ENCODE results near the gene IRF6. TPM values are rescaled to one million over a fixed set of nuclear protein-coding genes. Genes with fewer than 3 reads are reported as not detected.

The IRF6 gene
- polyA plus RNA-seq, 4 donors, result 0.52 to 22.5 (median 17.6) TPM

DNA sequence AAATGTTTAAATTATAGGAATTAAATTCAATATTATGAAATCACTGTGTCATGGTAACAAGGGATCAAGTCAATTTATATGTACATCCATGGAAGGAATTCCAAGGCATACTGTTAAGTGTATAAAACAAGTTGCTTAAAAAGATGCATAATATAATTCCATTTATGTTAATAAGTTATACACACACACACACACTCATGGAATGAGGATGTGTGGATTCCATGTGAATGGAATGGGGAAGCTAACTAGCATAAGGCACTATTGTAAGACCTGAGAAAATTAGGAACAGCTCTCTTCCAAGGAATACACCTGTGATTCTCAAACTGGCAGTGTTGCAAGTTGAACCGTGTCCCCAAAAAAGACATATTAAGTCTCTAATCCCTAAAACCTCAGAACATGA, 67.7 kb downstream of the IRF6 start:
- no peak for DNase-seq (ENCODE audit: low read depth in 4 of 4, low spot score in 3 of 4)

- no peak for DNase-seq (ENCODE audit: low read depth in 4 of 4, low spot score in 3 of 4)
These were observed 68.8 kb downstream of the IRF6 start for GRCh38 chr1:209737118-209737505.

DNA sequence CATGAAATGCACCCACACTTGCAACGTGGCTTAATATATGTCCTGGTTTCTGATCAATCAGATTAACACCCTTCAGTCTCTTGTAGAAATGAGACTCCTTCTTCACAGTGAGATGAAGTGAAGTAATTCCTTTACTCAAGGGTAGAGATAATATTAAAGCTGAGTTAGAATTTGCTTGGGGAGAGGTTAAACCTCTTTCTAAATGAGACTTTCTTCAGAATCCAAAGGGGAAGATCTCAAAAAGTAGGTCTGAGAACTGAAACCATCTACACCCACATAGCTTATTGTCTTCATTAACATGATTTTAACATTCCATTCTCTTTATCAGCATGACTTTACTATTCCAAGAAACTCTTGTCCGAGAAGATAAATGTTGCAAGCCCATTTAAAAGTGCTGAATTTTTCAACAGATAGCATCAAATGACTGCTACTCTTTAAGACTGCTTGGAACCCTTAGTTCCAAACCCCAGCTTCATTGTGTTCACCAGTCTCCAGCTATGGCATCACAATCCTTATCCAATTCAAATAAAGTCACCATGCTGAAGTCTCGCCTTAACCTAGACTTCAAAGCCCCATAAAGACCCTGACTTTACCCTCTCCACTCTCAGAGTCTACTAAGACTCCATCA, 69.3 kb downstream of the IRF6 start:
- DNase-seq (ENCODE audit: low read depth in 4 of 4, low spot score in 3 of 4), result no peak

Other genes starting within 250 kb of the IRF6 start
- gene CAMK1G, start 222.4 kb downstream of the IRF6 start, polyA plus RNA-seq (ENCODE audit: insufficient read length in 4 of 4), result 1 to 10 TPM; 1.4 to 6.3 (median 4.7) TPM
- 1 to 10 TPM in 3 of 4 donors, under 1 TPM in 1; 0.35 to 2.1 (median 1.4) TPM for gene LAMB3, start 153.7 kb downstream of the IRF6 start, polyA plus RNA-seq (ENCODE audit: insufficient read length in 4 of 4)
- gene G0S2, start 130.7 kb downstream of the IRF6 start, polyA plus RNA-seq (ENCODE audit: insufficient read length in 4 of 4), result 10 to 100 TPM in 2 of 4 donors, 1 to 10 TPM in 2; 5.8 to 12.7 (median 9.5) TPM
- under 1 TPM; 0.17 to 0.90 (median 0.39) TPM for gene HSD11B1, start 101.3 kb downstream of the IRF6 start, polyA plus RNA-seq (ENCODE audit: insufficient read length in 4 of 4)
- gene TRAF3IP3, start 50.1 kb downstream of the IRF6 start, polyA plus RNA-seq (ENCODE audit: insufficient read length in 4 of 4), result 1 to 10 TPM; 1.1 to 2.6 (median 1.7) TPM
- 1 to 10 TPM; 1.3 to 4.0 (median 3.4) TPM for gene C1orf74, start 21.6 kb downstream of the IRF6 start, polyA plus RNA-seq (ENCODE audit: insufficient read length in 4 of 4)
- 10 to 100 TPM in 3 of 4 donors, 1 to 10 TPM in 1; 8.1 to 11.1 (median 10.5) TPM for gene UTP25, start 21.8 kb upstream of the IRF6 start, polyA plus RNA-seq (ENCODE audit: insufficient read length in 4 of 4)
- under 1 TPM; 0.26 to 0.39 (median 0.30) TPM for gene SYT14, start 132.1 kb upstream of the IRF6 start, polyA plus RNA-seq (ENCODE audit: insufficient read length in 4 of 4)